22Rv1 (cell line): ENCODE results near the gene TCF12.

Experiments used
- H3K27ac ChIP-seq: fragments of 450-650 bp; 2 replicates; pipeline ENCODE4 v1.5.1; 2017
- CTCF ChIP-seq: fragments of 450-650 bp; IDR thresholded peaks from 2 replicates; pipeline ENCODE4 v1.5.1; 2017; ENCODE audit warnings: mild to moderate bottlenecking
- ZFX ChIP-seq: fragments of 450-650 bp; IDR thresholded peaks from 2 replicates; pipeline ENCODE4 v1.6.1; 2017; ENCODE audit warnings: antibody characterized with exemption, borderline replicate concordance

The TCF12 gene

GRCh38 chr15:57224664-57225063, 306.2 kb downstream of the TCF12 start:
- no peak overlapping the region for H3K27ac ChIP-seq
- no peak for TF ChIP-seq CTCF
- TF ChIP-seq ZFX, result no peak

GRCh38 chr15:57227166-57227565, 308.7 kb downstream of the TCF12 start:
- TF ChIP-seq ZFX (no peak), CTCF (no peak)

GRCh38 chr15:57227899-57228298, 309.5 kb downstream of the TCF12 start:
- no peak overlapping the region for H3K27ac ChIP-seq
- TF ChIP-seq CTCF (no peak), ZFX (no peak)

More at GRCh38 chr15:57227166-57227565, 308.7 kb downstream of the TCF12 start:
- no peak overlapping the region for H3K27ac ChIP-seq

DNA sequence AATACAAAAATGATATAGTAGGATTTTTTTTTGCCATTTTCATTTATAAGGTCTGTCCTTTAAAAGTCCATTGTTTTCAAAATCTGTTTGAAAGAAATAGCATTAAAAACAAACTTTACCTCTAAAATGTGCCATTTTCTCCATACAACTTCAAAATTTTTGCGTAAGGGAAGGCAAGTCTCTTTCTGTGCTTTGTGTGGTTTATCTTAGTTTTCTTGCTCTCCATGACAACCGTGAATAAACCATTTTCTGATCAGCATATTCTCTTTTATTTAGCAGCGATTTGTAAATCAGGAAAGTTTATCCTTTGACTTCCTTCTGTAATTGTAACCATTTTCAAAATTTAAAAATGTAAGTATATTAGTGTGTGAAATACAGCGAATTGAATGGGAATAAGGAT, 310.0 kb downstream of the TCF12 start:
- H3K27ac ChIP-seq, result no peak overlapping the region
- TF ChIP-seq CTCF (no peak), ZFX (no peak)

- no peak for TF ChIP-seq CTCF
- H3K27ac ChIP-seq, result no peak overlapping the region
Measured at GRCh38 chr15:57229051-57229450, 310.6 kb downstream of the TCF12 start.

- TF ChIP-seq ZFX (no peak), CTCF (no peak)
- no peak overlapping the region for H3K27ac ChIP-seq
Measured at GRCh38 chr15:57231559-57231958, 313.1 kb downstream of the TCF12 start.

- no peak overlapping the region for H3K27ac ChIP-seq
- TF ChIP-seq ZFX (no peak), CTCF (no peak)
Measured at GRCh38 chr15:57234156-57234555, 315.7 kb downstream of the TCF12 start.
